Endothelial cell (in vitro differentiated cells): Measurements from ENCODE around the gene ZNF407. TPM values are rescaled to one million over a fixed set of nuclear protein-coding genes. Genes with fewer than 3 reads are reported as not detected.
"Not testable (repeated sequence)": the region's sequence is repeated elsewhere in the genome, so short reads cannot be mapped to it uniquely, and the experiment has no call there.

Experiments
- DNase-seq: peaks from one replicate; pipeline ENCODE4 v3.0.0; 2021; ENCODE audit warnings: low spot score
- H3K27ac Mint-ChIP-seq: one replicate; pipeline ENCODE4 v1.8.0; 2021; ENCODE audit warnings: mixed read lengths, inconsistent platforms; ENCODE audit not compliant: unreplicated experiment
- H3K27me3 Mint-ChIP-seq: one replicate; pipeline ENCODE4 v1.8.0; 2021; ENCODE audit warnings: mild to moderate bottlenecking, moderate library complexity, mixed read lengths, inconsistent platforms; ENCODE audit not compliant: unreplicated experiment
- H3K36me3 Mint-ChIP-seq: one replicate; pipeline ENCODE4 v1.8.0; 2021; ENCODE audit warnings: mild to moderate bottlenecking, low read depth, mixed read lengths, inconsistent platforms; ENCODE audit not compliant: unreplicated experiment
- H3K4me1 Mint-ChIP-seq: one replicate; pipeline ENCODE4 v1.8.0; 2021; ENCODE audit warnings: mild to moderate bottlenecking, mixed read lengths, inconsistent platforms; ENCODE audit not compliant: unreplicated experiment
- H3K4me3 Mint-ChIP-seq: one replicate; pipeline ENCODE4 v1.8.0; 2021; ENCODE audit warnings: mild to moderate bottlenecking, mixed read lengths, inconsistent platforms; ENCODE audit not compliant: unreplicated experiment
- H3K9me3 Mint-ChIP-seq: one replicate; pipeline ENCODE4 v1.8.0; 2021; ENCODE audit warnings: mixed read lengths, inconsistent platforms; ENCODE audit not compliant: unreplicated experiment
- CTCF ChIP-seq: fragments of 200-600 bp; sonication (generic); IDR thresholded peaks from one replicate; pipeline ENCODE4 v1.5.0; 2021; ENCODE audit warnings: antibody characterized with exemption; ENCODE audit not compliant: unreplicated experiment
- total RNA-seq: library from RNA; stranded (reverse); fragmentation: NEBNext Ultra II Directional; extraction: Animal tissue kit (Norgen Biotek cat#: 25700); gene quantifications from one replicate; pipeline ENCODE4 v1.2.1, GENCODE V29; 2021; ENCODE audit not compliant: unreplicated experiment

Gene ZNF407
- total RNA-seq, 1 donor from 2014 or later, result 16.8 TPM

- Mint-ChIP-seq H3K9me3 (peaks cover 5% of the 10 kb centered on the region), H3K27me3 (peaks cover 3% of the 10 kb centered on the region), H3K36me3 (no peaks in the 10 kb centered on the region), H3K4me3 (no peak overlapping the region), H3K4me1 (no peaks in the 10 kb centered on the region), H3K27ac (no peak overlapping the region)
- DNase-seq, result no peak
- no peak for TF ChIP-seq CTCF
Measured at GRCh38 chr18:75101916-75102315, 504.2 kb downstream of the ZNF407 start.

- not testable (repeated sequence) for H3K9me3 Mint-ChIP-seq, H3K4me1 Mint-ChIP-seq
Measured at GRCh38 chr18:75104029-75104428, 506.4 kb downstream of the ZNF407 start.

GRCh38 chr18:75104483-75104882 is 506.8 kb downstream of the ZNF407 start:
- H3K4me1 Mint-ChIP-seq, result no peaks in the 10 kb centered on the region
- DNase-seq, result no peak
- H3K27ac Mint-ChIP-seq, result no peak overlapping the region
- no peaks in the 10 kb centered on the region for H3K36me3 Mint-ChIP-seq
- TF ChIP-seq CTCF, result no peak
- H3K4me3 Mint-ChIP-seq, result no peak overlapping the region
- peaks cover 5% of the 10 kb centered on the region for H3K9me3 Mint-ChIP-seq
- H3K27me3 Mint-ChIP-seq, result peaks cover 2% of the 10 kb centered on the region

More at GRCh38 chr18:75104029-75104428, 506.4 kb downstream of the ZNF407 start:
- DNase-seq, H3K27ac Mint-ChIP-seq, H3K4me3 Mint-ChIP-seq, H3K36me3 Mint-ChIP-seq, H3K27me3 Mint-ChIP-seq: not testable (repeated sequence)

- H3K4me1 Mint-ChIP-seq, result no peaks in the 10 kb centered on the region
- no peaks in the 10 kb centered on the region for H3K36me3 Mint-ChIP-seq
- peaks cover 2% of the 10 kb centered on the region for H3K27me3 Mint-ChIP-seq
- no peak overlapping the region for H3K4me3 Mint-ChIP-seq
- no peak for TF ChIP-seq CTCF
- no peak for DNase-seq
- H3K27ac Mint-ChIP-seq, result no peak overlapping the region
- H3K9me3 Mint-ChIP-seq, result peaks cover 5% of the 10 kb centered on the region
Measured at GRCh38 chr18:75105551-75106254, 508.0 kb downstream of the ZNF407 start.

GRCh38 chr18:75106746-75107145 is 509.1 kb downstream of the ZNF407 start:
- Mint-ChIP-seq H3K27me3 (peaks cover 2% of the 10 kb centered on the region), H3K36me3 (no peaks in the 10 kb centered on the region), H3K4me1 (no peaks in the 10 kb centered on the region), H3K4me3 (no peak overlapping the region), H3K27ac (no peak overlapping the region), H3K9me3 (peaks cover 3% of the 10 kb centered on the region)
- TF ChIP-seq CTCF, result no peak
- no peak for DNase-seq
